Muscle layer of colon (tissue), 2 donors: ENCODE data around the gene LPCAT1.
"Not testable (repeated sequence)": the region's sequence is repeated elsewhere in the genome, so short reads cannot be mapped to it uniquely, and the experiment has no call there.

Source experiments
- H3K27ac ChIP-seq: one replicate; pipeline ENCODE4 v1.7.0; 2013; ENCODE audit warnings: low read depth, mild to moderate bottlenecking, low read length, moderate library complexity
- H3K27me3 ChIP-seq, 2 donors: one replicate each; pipeline ENCODE4 v1.7.0; 2013; ENCODE audit warnings: low read length in 2 of 2, mild to moderate bottlenecking in 2 of 2; ENCODE audit not compliant: insufficient read depth in 2 of 2, control insufficient read depth in 1 of 2
- H3K36me3 ChIP-seq: one replicate; pipeline ENCODE4 v1.7.0; 2013; ENCODE audit warnings: mild to moderate bottlenecking, low read length; ENCODE audit not compliant: insufficient read depth
- H3K4me1 ChIP-seq: one replicate; pipeline ENCODE4 v1.7.0; 2013; ENCODE audit warnings: mild to moderate bottlenecking, low read length; ENCODE audit not compliant: insufficient read depth
- H3K4me3 ChIP-seq, 2 donors: one replicate each; pipeline ENCODE4 v1.7.0; 2013; ENCODE audit warnings: low read length in 2 of 2, low read depth in 1 of 2, mild to moderate bottlenecking in 1 of 2, moderate library complexity in 1 of 2
- H3K9ac ChIP-seq: one replicate; pipeline ENCODE4 v1.7.0; 2013; ENCODE audit warnings: low read length
- H3K9me3 ChIP-seq: one replicate; pipeline ENCODE4 v1.7.0; 2013; ENCODE audit warnings: mild to moderate bottlenecking, low read length
- donor health status: abdominal sarcoma.
- donor health status: Adenocarcinoma of cecum.

The LPCAT1 gene

DNA sequence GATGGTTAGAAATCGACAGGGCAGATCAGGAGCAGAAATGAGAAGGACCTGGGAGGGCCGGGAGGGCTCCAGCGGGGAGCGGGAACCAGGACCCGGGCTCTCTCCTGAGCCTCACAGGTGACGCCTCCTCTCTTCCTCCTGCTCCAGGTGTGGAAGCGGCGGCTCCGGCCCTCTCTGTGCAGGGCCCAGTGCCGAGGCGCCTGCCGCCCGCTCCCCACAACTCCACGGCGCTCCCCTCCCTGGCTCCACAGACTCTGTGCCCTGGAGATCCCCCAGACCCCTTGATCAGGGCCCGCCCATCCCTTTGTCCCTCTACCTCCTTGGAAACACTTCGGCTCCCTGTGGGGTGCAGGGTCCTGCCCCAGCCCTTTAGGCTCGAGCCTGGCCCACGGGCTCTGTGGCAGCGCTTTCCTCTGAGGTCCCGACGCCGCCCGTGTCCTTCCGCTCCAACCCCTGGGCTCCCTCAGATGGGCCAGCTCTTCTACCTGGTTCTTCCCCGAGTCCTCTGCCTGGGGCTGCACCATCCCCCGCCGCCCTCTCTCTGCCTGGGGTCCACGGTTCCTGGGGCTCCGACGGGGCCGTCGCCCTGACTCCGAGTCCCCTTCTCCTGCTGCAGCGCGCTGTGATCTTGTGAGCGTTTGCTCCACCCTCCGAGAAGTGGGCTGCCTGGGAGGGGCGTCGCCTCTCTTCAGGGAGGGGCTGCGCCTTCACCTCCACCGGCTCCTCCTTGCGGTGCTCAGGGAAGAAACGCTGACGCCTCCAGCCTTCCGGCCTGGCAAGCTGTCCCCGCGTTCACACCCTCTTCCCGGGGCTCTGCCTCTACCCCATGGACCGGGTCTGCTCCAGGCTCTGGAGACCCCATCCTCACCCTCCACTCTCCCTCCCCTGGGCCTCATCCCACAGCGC, 56.2 kb downstream of the LPCAT1 start:
- no peaks in the 10 kb centered on the region for H3K4me1 ChIP-seq
- H3K27me3 ChIP-seq: no peaks in the 10 kb centered on the region
- H3K36me3 ChIP-seq: peaks cover 25% of the 10 kb centered on the region
- no peak overlapping the region for H3K27ac ChIP-seq
- H3K9me3 ChIP-seq: no peaks in the 10 kb centered on the region
- H3K4me3 ChIP-seq: no peak overlapping the region
- no peak overlapping the region for H3K9ac ChIP-seq

DNA sequence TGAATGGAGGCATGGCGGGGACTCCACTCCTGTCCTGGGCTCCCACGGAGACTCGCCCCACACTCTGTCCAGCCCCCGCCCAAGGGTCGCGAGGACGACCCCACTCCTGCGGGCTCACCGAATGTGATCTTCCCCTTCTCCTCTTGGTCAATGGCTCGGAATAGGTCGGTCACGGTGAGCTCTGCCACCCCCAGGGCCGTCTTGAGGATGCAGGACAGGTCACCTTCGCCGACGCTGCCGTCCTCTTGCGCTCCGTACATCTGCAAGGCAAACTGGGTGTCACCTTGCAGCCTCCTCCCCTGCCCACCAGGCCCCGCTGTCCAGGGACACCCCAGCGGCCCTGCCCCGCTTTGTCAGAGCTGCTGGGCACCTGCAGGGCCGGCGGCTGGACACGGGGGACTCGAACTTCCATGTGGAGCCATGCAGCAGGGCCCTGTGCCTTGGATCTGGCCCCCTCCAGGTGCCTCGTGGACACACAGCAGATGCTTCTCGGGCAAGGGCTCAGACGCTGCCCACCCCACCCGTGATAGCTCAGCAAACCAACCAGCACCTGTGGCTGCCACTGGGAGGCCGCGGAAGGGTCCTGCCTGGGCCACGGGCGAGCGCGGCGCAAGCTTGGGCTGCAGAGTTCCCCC, 57.0 kb downstream of the LPCAT1 start:
- H3K36me3 ChIP-seq: peaks cover 28% of the 10 kb centered on the region
- no peaks in the 10 kb centered on the region for H3K4me1 ChIP-seq
- no peak overlapping the region for H3K27ac ChIP-seq
- H3K27me3 ChIP-seq: no peaks in the 10 kb centered on the region
- no peak overlapping the region for H3K9ac ChIP-seq
- no peak overlapping the region for H3K4me3 ChIP-seq
- H3K9me3 ChIP-seq: no peaks in the 10 kb centered on the region

DNA sequence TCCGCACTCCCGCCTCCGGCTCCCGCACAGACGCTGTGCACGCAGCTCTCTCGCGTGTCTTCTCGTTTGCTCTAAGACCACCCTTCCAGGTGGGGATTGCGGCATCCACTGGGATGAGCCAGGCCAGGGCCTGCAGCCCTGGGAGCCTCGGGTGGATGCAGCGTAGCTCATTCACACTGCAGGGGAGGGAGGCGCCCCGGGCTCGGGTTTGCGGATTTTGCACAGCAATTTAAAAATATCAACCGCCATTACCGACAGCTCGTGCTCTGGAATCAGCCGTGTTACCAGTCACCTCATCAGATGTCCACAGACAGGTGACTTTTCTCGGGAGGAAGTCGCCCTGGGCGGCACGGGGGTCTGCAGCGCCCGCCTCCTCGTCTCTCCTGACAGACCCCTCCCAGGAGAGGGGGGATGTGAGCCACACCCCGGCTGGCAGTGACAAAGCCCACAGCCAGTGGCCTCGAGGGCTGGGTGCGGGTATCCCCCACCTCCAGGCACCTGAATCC, 57.7 kb downstream of the LPCAT1 start:
- no peaks in the 10 kb centered on the region for H3K27me3 ChIP-seq
- no peaks in the 10 kb centered on the region for H3K9me3 ChIP-seq
- peaks cover 33% of the 10 kb centered on the region for H3K36me3 ChIP-seq
- H3K4me3 ChIP-seq: no peak overlapping the region
- no peaks in the 10 kb centered on the region for H3K4me1 ChIP-seq
- no peak overlapping the region for H3K9ac ChIP-seq
- H3K27ac ChIP-seq: no peak overlapping the region

DNA sequence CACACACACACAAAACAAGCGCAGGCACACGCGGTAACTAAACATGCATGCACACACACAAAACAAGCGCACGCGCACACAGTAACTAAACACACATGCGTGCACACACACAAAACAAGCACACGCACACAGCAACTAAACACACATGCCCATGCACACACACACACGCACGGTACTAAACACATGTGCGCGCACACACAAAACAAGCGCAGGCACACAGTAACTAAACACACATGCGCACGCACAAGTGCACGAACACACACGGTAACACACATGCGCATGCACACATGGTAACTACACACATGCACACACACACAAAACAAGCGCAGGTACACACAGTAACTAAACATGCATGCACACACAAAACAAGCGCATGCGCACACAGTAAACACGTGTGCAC, 58.6 kb downstream of the LPCAT1 start:
- Histone ChIP-seq H3K9me3 (no peaks in the 10 kb centered on the region), H3K36me3 (peaks cover 39% of the 10 kb centered on the region), H3K4me1 (no peaks in the 10 kb centered on the region), H3K4me3 (no peak overlapping the region), H3K27me3 (no peaks in the 10 kb centered on the region), H3K9ac (no peak overlapping the region), H3K27ac (no peak overlapping the region)

- no peaks in the 10 kb centered on the region for H3K9me3 ChIP-seq
- H3K4me3 ChIP-seq: no peak overlapping the region
- peaks cover 39% of the 10 kb centered on the region for H3K36me3 ChIP-seq
- H3K27me3 ChIP-seq: no peaks in the 10 kb centered on the region
- H3K9ac ChIP-seq: no peak overlapping the region
- no peak overlapping the region for H3K27ac ChIP-seq
- no peaks in the 10 kb centered on the region for H3K4me1 ChIP-seq
Observed at GRCh38 chr5:1464511-1464910, 59.2 kb downstream of the LPCAT1 start.

- Histone ChIP-seq H3K4me1 (no peaks in the 10 kb centered on the region), H3K9me3 (no peaks in the 10 kb centered on the region), H3K9ac (no peak overlapping the region), H3K36me3 (peaks cover 39% of the 10 kb centered on the region), H3K27ac (no peak overlapping the region), H3K27me3 (no peaks in the 10 kb centered on the region), H3K4me3 (no peak overlapping the region)
Observed at GRCh38 chr5:1464096-1464446, 59.7 kb downstream of the LPCAT1 start.

GRCh38 chr5:1463326-1464095, 60.2 kb downstream of the LPCAT1 start:
- no peak overlapping the region for H3K27ac ChIP-seq
- H3K36me3 ChIP-seq: peaks cover 39% of the 10 kb centered on the region
- H3K4me1 ChIP-seq: no peaks in the 10 kb centered on the region
- H3K9ac ChIP-seq: no peak overlapping the region
- H3K27me3 ChIP-seq: no peaks in the 10 kb centered on the region
- no peak overlapping the region for H3K4me3 ChIP-seq
- H3K9me3 ChIP-seq: no peaks in the 10 kb centered on the region

GRCh38 chr5:1462358-1462757, 61.4 kb downstream of the LPCAT1 start:
- Histone ChIP-seq H3K36me3 (peaks cover 39% of the 10 kb centered on the region), H3K4me1 (no peaks in the 10 kb centered on the region), H3K9me3 (no peaks in the 10 kb centered on the region), H3K27ac (no peak overlapping the region), H3K9ac (no peak overlapping the region), H3K4me3 (no peak overlapping the region), H3K27me3 (no peaks in the 10 kb centered on the region)

DNA sequence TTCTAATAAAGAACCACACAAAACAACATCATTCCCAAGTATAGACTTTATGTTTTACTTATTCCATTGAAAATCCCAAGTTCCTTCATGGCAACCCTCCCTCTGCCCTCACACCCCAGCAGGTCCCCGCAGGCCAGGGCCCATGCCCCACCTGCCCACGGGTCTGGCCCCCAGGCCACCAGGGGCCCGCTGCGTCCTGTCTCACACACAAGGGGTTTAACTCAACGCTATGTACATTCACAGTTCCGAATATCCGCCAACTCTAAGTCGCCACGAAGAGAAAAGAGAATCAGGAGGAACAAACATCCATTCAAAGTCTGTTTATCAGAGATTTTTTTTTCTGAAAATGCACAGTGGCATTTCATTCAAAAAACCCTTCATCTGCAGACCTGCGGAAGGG, 62.4 kb downstream of the LPCAT1 start:
- Histone ChIP-seq H3K36me3 (peaks cover 39% of the 10 kb centered on the region), H3K9me3 (no peaks in the 10 kb centered on the region), H3K4me3 (no peak overlapping the region), H3K4me1 (no peaks in the 10 kb centered on the region), H3K27ac (no peak overlapping the region), H3K27me3 (no peaks in the 10 kb centered on the region), H3K9ac (no peak overlapping the region)

DNA sequence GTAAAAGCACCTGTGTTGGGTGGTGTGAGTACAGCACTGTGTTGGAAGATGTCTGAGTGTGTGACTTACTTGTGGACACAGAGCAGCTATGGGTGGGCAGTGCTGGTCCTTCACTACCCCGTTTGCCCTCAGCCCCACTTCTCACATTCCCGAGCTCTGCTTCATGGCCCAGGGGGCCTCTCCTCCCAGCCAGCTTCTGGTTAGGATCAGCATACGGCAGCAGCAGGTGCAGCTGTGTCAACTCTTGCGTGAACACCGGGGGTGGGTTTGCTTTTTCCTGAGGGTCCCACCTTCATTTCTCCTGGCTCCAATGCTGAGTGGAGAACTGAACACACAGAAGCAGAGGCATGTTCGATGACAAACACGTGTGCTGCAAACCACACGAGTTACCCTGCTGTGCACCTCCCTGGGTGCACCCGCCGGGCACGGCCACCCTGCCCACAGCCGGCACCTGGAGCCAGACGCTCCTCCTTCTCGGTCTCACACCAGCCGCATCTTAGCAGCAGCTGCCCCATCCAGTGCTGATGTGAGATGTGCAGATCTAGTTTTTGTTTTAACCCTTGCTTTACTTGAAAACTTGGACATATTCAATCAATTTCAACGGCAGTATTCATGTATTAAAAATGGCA, 63.6 kb downstream of the LPCAT1 start:
- H3K27me3 ChIP-seq: no peaks in the 10 kb centered on the region
- peaks cover 30% of the 10 kb centered on the region for H3K36me3 ChIP-seq
- H3K9me3 ChIP-seq: no peaks in the 10 kb centered on the region
- no peak overlapping the region for H3K27ac ChIP-seq
- H3K9ac ChIP-seq: no peak overlapping the region
- no peaks in the 10 kb centered on the region for H3K4me1 ChIP-seq
- H3K4me3 ChIP-seq: no peak overlapping the region

- peaks cover 30% of the 10 kb centered on the region for H3K36me3 ChIP-seq
- H3K4me1 ChIP-seq: not testable (repeated sequence)
Observed at GRCh38 chr5:1459435-1459834, 64.3 kb downstream of the LPCAT1 start.

More at GRCh38 chr5:1459435-1459834, 64.3 kb downstream of the LPCAT1 start:
- not testable (repeated sequence) for H3K27ac ChIP-seq, H3K9me3 ChIP-seq, H3K9ac ChIP-seq, H3K4me3 ChIP-seq, H3K27me3 ChIP-seq
